ENCODE measurements around the gene ETV3.

Gene ETV3

DNA sequence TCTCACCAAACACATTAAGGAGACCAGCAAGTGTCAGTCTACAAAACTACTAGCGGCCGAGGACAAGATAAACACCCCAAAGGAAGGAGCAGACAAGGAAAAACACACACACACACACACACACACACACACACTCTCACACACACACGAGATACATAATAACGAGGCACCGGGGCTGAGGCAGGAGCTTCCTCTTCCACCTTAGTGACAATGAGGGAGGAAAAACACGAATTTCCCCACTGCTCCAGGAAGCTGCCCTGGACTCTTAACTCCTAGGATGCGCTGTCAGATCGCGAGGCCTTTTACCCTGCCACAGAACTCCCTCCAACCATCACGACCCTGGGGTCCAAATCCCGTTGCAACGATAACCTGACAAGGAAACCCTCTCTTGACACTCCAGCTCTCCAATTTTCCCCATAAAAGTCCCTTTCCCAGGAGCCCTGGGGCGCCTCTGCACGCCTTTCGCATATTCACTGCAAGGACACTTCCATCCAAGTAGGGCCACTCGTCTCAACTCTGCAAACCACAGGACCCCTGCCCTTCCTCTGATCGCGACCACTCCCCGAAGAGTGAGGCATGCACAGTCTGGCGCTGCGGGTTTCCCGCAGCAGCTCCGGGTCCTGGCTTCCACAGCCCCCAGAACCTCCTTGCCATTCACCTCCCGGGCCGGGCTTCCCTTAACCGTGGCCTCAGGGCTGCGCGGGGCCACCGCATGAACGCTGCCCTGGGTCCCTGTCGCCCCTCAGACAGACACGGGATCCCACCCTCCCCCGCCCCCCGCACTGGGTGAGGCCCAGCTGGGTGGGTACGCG is 581 bp downstream of the ETV3 start:
- no peak for FAIRE-seq

DNA sequence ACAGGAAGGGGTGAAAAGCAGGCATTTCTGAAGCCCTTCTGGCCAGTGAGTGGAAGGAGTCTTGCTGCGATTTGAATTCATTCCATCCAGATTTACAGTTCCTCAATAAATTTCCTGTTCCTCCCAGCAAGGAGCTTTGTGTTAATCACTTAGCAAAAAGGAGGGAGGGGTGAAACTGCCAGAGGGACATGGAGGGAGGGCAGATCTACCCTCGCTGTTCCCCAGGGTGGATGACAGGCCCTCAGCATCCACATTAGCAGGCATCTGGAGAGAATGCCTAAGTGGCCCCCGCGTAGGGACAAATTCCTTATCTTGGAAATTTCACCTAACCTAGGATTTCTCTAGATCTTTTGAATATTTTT is 1.2 kb downstream of the ETV3 start:
- no peak for FAIRE-seq

DNA sequence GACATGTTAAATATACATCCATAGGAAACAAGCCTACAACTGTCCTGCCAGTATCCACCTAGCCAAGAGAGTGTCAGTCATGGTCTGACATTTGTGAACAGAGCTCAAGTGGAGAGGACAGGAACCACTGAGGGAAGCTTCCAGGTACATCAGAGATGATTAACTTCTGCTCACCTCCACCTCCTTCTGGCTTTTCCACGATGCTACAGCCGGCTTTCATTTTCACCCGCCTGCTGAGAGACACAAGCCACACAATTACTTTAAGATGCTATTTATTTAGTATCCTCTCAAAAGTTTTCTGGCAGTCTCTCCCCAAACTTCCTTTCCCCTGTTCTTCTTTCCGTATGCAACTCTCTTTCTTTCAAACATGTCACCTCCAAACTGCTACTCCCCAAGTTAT is 2.1 kb downstream of the ETV3 start:
- FAIRE-seq, result no peak

DNA sequence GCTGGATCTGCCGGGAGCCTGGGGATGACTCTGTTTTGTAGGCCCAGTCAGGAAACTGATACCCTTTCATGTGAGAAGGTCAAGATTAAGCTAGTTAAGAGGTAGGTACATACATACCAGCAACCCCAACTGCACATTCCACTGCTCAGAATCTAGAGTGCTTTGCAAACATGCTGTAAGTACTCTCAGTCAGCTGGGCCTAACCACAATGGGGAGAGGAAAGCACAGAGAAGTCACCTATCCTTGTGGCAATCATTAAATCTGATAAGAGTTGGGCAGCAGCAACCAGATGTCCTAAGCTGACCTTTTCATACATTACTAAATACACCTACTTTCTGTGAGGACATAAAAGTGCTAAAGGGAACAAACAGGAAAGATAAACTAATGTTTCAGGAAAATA is 2.5 kb downstream of the ETV3 start:
- no peak for FAIRE-seq

DNA sequence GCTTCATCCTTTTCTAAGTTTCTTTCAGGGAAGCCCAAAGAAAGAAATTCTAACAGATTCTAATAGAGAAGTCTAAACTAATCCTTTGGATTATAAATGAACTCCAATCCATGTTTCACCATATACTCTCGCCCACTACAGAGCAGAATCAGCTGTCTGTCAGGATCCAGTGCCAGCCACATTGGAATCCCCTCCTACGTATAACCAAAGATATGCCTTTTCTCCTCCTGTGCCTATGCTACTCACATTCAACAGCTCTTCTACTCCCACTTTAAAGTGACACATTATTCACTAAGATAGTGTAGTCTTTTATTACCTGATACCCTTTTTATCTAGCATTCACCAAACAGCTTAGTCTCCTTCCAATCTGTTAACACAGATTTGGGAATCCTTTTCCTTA is 3.1 kb downstream of the ETV3 start:
- FAIRE-seq, result no peak

DNA sequence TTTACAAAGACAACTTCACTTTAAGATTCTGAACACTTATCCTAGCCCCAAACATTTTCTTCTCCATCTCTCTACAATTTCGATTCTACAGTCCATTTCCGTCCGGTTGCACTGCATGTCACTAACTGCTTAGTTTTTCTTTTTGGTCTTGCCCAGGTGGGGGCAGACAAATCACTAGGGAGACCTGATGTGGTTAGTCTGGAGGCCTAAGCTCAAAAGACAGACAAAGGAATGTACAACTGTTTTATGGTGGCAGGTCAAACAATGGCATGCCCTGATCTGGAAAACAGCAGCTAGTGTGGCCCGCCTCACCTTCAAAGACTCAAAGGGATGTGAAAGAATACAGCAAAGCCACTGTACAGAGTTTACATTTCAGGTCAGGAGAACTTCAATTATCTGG is 3.8 kb downstream of the ETV3 start:
- FAIRE-seq, result no peak

DNA sequence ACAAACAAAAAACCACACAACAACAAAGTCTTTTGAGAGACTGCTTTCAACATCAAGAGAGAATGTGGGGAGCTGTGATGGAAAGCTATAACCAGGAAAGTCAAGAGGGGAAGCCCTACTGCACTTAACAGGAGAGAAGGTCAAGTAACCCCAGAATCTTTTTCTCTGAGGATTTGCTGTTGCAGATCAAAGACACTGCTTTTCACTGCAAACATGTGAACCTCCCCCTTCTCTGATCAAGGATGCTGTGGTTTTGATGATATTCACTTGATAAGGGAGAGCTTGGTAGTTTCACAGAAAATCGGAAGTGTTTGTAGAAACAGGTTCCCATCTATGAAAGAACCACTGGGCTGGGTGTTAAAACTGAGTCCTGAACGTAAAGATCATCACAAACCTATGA is 4.8 kb downstream of the ETV3 start:
- no peak for FAIRE-seq

DNA sequence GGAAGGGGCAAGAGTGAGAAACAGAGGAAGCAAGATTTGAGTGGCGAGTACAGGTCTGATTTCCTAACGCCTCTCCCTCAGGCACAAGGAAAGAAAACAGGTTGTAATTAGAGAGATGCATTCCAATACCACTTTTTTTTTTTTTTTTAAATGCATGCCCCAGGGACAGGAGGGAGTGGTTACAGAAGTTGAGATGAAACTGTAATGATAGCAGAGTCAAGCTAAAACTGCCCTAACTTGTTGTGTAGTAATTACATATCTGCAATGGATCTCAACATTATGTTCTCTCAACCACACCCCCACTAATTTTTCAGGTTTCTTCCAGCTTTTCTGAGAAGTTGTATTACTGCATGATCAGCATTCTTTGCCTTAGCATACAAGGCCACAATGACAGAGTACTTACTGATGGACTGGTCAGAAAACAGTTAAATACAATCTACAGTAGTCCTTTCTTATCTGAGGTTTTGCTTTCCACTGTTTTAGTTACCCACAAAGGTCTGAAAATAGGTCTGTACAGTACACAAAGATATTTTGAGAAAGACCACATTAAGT is 5.5 kb downstream of the ETV3 start:
- no peak for FAIRE-seq

DNA sequence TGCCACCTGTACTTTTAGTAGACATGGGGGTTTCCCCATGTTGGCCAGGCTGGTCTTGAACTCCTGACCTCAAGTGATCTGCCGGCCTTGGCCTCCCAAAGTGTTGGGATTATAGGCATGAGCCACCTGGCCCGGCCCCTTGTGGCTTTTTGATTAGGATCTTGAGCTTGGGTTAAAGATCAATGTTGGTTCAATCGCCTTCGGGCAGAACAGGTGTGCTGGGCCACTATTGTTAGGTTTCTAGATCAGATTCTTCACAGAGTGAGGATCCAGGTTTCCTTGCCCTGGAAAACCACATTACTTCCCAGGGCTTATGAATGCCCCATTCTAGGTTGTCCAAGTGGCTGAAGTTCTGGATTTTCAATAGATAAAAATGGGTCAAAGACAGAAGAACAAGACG is 6.1 kb downstream of the ETV3 start:
- FAIRE-seq, result no peak

DNA sequence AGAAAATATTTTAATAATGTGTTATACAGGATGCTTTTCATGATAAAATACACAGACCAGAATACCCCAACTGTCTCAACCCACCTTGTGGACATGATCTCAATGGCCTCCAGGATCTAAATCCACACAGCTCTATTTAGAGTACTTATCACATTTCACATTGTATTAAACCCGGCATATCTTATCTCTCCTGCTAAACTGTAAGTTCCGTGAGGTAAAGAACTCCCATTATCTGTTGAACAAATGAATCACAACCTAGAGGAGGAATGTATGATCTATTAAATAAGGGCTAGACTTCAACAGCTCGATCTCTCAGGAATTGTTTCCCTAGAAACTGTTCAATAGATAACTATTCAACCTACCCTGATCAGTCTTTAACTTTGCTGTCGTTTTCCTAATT is 6.9 kb downstream of the ETV3 start:
- FAIRE-seq, result no peak

DNA sequence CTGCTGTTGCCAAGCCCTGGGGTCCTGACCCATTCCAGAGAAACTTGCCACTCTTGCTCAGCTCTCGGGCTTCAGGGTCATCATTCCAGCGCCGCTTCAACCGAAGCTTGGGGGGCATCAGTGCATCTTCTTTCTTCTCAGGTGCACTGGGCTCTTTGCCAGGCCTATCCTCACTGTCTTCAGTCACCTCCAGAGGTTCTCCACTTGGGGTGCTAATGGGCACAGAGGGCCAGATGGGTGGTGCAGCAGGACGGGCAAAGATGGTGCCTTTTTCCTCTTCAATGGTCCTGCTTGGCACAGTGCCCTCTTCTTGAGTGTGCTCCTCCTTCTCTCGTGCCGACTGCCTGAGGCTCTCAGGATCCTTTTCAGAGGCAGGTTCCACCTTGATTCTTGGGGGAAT is 13.3 kb downstream of the ETV3 start:
- FAIRE-seq, result no peak

DNA sequence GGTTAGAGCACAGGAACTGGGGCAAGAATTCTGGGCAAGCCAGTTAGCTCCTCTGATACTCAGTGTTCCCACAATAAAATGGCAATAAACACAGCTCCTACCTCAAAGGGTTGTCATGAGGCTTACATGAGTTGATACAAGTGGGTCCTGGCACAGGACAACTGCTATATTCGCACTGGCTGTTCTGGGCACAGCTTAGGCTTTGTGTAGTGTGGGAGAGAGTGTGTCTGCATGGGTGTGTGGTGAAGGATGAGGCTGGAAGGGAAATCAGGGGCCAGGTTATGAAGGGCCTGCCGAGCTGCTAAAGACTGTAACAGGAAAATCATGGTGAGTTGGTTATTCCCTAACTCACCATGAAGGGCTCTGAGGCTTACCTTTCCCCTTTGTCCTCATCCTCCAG is 18.7 kb downstream of the ETV3 start:
- no peak for FAIRE-seq

DNA sequence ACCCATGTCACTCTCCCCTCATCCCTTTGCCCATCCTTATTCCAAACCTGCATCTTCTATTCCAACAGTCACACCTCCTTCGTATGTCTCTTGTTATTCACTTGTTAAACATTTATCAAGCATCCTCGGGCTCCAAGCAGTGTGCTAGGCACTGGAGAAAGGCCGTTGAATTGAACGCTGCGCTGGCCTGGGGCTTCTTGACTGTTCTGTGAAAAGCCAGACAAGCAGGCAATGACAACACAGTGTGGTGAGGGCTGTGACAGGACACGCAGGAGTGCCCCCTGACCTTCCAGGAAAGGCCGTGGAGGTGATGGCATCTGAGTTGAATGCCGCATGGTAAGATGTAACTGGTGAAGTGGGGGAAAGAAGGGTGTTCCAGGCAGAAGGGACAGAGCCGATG is 19.2 kb downstream of the ETV3 start:
- FAIRE-seq, result no peak

DNA sequence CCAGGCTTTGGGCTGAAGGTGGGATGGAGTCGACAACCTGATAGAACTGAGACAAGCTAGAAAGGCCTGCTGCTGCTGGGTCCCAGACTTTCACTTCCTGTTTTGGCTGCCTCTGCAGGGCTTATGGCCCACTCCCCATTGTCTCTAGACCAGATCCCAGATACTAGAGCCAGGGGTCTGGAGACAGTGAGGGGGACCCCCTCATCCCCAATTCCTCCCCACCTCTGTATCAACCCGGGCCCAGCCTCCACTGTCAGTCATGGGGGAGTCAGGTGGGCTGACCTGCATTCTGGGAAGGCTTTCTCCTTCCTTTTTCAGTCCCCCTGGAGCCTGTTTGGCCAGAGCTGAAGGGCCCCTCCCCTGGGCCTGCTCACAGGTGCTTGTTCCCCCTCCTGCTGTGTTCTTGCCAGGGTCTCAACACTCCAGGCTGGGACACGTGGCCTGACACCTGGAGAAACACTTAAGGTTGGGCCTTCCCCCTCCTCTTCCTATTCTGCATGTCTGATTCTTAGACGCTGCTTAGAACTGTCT is 20.6 kb downstream of the ETV3 start:
- FAIRE-seq, result no peak

DNA sequence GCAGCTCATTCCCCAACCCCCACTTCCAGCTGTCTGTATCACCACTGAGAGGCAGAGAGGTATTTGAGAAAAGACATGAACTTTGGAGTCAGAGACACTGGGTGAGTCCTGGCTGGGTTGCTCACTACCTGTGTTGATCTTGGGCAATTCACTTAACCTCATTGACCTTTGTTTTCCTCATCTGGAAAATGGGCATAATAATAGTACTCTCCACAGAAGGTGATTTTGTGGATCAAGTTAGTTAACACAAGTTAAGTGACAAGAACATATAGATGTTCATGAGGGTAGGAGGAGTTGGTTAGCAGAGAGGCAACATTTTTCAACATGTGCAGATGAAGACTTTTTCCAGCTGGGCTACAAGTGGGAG is 21.5 kb downstream of the ETV3 start:
- FAIRE-seq, result no peak

DNA sequence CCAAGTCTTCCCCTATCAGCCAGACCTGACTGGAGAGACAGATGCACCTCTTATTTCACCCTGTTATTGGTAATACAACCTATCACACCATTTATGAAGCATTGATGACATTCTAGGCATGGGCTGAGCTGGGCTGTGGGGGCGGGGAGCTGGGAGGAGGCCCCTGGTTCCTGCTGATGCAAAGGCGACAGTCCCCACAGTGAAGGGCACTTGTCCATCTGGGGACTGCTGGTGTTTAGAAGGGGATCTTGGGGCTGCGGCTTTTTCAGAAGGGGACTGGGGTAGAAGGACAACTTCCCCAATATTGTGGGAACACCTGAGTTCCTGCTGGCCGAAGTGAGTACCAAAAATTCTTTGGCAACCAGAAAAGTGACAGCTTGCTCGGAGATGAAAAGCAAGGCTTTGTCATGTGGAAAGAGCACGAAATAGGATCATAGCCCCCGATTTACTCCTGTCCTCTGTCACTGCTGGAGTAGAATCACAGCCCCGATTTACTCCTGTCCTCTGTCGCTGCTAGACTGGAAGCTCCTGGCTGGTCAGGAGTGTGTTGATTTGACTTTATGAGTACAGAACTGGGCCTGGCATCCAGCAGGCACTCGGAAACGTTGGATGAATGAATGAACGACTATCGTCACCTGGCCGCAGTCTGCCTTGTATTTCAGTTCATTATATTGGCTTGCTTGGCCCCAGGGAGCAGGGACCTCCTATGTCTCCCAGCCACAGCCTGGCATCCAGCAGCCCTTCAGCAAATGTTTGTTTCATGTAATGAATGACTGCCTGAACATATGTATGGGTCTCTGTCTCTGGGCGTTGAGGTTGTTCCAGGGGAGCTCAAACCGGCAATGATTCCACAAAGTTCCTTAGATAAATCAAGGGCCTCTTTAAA is 22.1 kb downstream of the ETV3 start:
- FAIRE-seq, result no peak

DNA sequence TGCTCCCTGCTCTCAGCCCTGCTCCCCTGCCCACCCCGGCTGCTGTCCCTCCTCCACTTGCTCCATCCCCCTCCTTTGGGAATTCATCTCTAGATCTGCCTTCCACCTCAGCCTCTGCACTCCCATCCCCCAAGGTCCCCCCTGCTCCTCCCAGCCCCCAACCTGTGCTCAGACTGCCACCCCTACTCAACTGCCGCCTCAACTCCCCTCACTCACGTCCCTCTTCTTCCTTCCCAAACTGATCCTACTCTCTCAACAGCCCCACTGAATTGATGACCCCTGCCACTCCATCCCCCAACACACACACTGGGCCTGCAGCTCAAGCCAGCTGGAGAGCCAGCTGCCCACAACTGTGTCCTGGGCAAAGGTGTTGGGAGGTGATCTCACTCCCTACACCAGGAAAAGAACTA is 22.8 kb downstream of the ETV3 start:
- no peak for FAIRE-seq

DNA sequence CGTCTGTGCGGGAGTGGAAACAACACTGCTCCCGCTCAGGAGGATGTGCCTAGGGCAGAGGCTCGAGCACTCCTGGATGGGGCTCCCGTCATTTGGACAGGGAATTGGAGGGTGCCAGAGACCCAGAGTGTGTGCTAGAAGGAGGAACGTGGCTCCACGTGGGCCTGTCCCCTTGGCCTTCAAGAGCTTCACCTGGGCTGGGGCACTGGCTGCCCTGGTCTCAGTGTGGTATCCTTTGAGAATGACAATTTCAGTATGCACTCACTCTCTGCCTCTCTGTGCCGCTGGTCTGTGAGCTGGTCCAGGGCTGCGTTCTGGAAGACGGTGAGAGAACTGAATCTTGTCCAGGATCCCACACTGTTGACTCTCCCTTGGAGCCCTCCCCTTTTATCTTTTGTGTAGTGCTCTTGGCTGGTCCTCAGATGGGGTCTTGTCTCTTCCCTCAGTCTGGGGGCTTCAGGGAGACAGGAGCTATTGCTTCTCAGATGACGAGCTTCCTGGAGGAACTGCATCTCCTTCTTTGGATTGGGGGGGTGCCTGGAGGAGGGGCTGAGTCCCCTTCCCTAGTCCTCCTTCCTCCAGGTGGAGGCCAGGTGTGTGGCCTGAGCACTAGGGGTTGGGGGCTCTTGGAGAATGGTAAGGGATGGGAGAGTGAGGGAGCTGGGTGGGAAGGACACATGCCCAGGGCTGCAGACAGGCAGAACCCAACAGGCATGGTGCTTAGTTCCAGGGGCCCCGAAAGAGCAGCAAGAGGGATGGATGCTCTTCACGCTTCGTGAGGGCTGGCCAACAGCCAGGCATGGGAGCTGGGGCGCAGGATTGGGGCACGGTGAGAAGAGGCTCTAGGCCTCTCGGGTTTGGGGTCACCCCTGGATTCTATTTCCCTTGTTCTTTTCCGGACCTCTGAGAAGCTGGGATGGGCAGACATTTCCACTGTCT is 23.7 kb downstream of the ETV3 start:
- no peak for FAIRE-seq

DNA sequence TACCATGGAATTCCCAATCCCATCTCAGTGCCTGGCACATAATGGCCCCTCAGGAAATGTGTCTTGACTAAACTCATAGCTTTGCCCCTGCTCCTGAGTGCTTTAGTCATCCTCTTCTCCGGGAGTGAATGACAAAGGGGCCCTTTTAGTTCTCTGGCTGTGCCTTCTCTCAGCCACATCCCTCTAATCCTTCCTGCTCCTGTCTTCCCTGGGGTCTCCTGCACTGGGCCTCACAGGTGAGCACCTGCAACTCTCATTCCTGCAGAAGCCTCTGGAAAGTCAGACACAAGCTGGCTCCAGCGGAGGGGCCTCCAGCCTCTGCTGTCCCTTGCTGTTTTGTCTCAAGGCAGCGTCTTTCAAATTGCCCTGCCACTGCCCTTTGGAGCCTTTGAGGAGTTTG is 24.6 kb downstream of the ETV3 start:
- FAIRE-seq, result no peak

DNA sequence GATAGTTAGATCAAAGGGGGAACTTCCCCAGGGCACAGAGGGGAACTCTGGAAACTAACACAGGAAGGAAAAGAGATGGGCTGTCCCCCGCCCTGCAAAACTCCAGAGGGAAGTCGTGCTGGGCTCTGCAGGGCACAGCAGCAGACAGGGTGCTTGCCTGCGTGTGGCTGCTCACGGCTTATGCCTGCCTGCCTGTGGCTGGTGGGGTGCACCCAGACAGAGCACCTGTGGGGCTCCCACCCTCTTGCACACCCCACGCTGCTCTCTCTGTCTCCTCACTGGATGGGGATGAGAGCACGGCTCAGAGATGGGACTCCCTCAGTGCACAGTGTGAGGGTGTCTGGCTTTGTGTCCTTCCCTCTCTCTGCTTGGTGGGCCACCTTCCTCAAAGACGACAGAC is 25.1 kb downstream of the ETV3 start:
- no peak for FAIRE-seq

DNA sequence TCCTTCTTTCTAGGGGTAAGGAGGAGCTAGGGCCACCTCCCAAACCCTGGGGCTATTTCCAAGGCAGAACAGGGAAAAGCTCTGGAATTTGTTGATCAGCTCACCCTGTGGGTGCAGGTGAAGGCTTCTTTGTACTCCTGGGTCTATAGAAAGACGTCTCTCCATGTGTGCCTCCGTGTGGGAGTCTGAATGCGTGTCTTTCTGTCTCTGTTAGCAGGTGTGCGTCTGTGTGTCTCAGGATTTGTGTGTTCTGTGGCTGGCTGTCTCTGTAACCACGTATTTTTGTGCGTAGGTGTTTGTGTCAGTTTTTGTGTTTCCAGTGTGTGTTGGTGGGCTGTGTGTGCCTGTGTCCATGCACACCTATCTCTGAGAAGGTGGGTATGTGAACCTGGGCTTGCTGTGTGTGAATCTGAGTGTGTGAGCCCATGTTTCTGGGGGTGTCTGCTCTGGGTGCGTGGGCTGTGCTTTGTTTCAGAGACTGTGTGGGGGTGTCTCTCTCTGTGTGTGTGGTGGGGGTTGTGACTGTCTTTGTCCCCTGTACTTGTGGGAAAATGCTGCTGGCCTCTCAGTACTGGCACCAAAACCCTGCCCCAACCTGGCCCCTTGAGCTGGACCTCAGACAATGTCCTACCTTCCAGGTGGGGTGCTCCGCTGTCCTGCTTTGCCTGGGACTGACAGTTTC is 25.9 kb downstream of the ETV3 start:
- FAIRE-seq, result no peak

Data from G401.6 (cell line).